Panc1 (cell line): ENCODE results near the gene VWDE.
"Not testable (repeated sequence)": the region's sequence is repeated elsewhere in the genome, so short reads cannot be mapped to it uniquely, and the experiment has no call there.

Experiments used
- POLR2AphosphoS5 ChIP-seq: IDR thresholded peaks from 2 replicates; pipeline ENCODE4 v1.6.1; 2012; ENCODE audit warnings: mild to moderate bottlenecking, low read depth, low read length, moderate library complexity
- SIN3A ChIP-seq: IDR thresholded peaks from 2 replicates; pipeline ENCODE4 v1.6.1; 2012; ENCODE audit warnings: low read depth, mild to moderate bottlenecking, low read length, moderate library complexity, borderline replicate concordance; ENCODE audit not compliant: insufficient read depth
- TCF7L2 ChIP-seq: IDR thresholded peaks from 2 replicates; pipeline ENCODE4 v1.6.1; 2011; ENCODE audit warnings: mild to moderate bottlenecking, low read depth, low read length, inconsistent platforms
- TF ChIP-seq, protein P1 (sequence below): fragments of 450-650 bp; IDR thresholded peaks from 2 replicates; pipeline ENCODE4 v1.5.1; 2017; ENCODE audit warnings: mild to moderate bottlenecking
- TF ChIP-seq, protein P2 (sequence below), 2 experiments: IDR thresholded peaks; 2 replicates each; pipeline ENCODE4 v1.6.1; 2011 to 2012; ENCODE audit warnings: low read depth in 2 of 2, control low read depth in 1 of 2, low read length in 1 of 2, mild to moderate bottlenecking in 1 of 2, moderate library complexity in 1 of 2; ENCODE audit not compliant: insufficient read depth in 1 of 2

DNA sequence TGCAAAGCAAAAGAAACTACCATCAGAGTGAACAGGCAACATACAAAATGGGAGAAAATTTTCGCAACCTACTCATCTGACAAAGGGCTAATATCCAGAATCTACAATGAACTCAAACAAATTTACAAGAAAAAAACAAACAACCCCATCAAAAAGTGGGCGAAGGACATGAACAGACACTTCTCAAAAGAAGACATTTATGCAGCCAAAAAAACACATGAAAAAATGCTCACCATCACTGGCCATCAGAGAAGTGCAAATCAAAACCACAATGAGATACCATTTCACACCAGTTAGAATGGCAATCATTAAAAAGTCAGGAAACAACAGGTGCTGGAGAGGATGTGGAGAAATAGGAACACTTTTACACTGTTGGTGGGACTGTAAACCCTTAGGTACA lies 49.5 kb upstream of the VWDE start:
- TF ChIP-seq, protein P1, sequence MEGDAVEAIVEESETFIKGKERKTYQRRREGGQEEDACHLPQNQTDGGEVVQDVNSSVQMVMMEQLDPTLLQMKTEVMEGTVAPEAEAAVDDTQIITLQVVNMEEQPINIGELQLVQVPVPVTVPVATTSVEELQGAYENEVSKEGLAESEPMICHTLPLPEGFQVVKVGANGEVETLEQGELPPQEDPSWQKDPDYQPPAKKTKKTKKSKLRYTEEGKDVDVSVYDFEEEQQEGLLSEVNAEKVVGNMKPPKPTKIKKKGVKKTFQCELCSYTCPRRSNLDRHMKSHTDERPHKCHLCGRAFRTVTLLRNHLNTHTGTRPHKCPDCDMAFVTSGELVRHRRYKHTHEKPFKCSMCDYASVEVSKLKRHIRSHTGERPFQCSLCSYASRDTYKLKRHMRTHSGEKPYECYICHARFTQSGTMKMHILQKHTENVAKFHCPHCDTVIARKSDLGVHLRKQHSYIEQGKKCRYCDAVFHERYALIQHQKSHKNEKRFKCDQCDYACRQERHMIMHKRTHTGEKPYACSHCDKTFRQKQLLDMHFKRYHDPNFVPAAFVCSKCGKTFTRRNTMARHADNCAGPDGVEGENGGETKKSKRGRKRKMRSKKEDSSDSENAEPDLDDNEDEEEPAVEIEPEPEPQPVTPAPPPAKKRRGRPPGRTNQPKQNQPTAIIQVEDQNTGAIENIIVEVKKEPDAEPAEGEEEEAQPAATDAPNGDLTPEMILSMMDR, result not testable (repeated sequence)
- not testable (repeated sequence) for TF ChIP-seq SIN3A, POLR2AphosphoS5, TCF7L2
- TF ChIP-seq, protein P2, sequence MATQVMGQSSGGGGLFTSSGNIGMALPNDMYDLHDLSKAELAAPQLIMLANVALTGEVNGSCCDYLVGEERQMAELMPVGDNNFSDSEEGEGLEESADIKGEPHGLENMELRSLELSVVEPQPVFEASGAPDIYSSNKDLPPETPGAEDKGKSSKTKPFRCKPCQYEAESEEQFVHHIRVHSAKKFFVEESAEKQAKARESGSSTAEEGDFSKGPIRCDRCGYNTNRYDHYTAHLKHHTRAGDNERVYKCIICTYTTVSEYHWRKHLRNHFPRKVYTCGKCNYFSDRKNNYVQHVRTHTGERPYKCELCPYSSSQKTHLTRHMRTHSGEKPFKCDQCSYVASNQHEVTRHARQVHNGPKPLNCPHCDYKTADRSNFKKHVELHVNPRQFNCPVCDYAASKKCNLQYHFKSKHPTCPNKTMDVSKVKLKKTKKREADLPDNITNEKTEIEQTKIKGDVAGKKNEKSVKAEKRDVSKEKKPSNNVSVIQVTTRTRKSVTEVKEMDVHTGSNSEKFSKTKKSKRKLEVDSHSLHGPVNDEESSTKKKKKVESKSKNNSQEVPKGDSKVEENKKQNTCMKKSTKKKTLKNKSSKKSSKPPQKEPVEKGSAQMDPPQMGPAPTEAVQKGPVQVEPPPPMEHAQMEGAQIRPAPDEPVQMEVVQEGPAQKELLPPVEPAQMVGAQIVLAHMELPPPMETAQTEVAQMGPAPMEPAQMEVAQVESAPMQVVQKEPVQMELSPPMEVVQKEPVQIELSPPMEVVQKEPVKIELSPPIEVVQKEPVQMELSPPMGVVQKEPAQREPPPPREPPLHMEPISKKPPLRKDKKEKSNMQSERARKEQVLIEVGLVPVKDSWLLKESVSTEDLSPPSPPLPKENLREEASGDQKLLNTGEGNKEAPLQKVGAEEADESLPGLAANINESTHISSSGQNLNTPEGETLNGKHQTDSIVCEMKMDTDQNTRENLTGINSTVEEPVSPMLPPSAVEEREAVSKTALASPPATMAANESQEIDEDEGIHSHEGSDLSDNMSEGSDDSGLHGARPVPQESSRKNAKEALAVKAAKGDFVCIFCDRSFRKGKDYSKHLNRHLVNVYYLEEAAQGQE (IDR thresholded peaks at IDR 0.05; ENCODE audit: insufficient read depth in 1 of 2, low read depth in 2 of 2, low read length in 1 of 2), result not testable (repeated sequence)
